MM.1S (cell line): ENCODE data around the gene SPIB.

Experiments
- DNase-seq: peaks from one replicate; pipeline ENCODE4 v3.0.0-alpha.2; 2015
- H2AFZ ChIP-seq: fragments of 300-600 bp; sonication (generic); 2 replicates; pipeline ENCODE4 v1.6.0; 2016; ENCODE audit warnings: antibody characterized with exemption, low read length
- H3F3A ChIP-seq: fragments of 300-600 bp; sonication (generic); 2 replicates; pipeline ENCODE4 v1.6.1; 2016; ENCODE audit warnings: mild to moderate bottlenecking, antibody characterized with exemption, low read length, moderate library complexity, mixed read lengths; ENCODE audit not compliant: insufficient read depth
- H3K27ac ChIP-seq: fragments of 300-600 bp; sonication (generic); 2 replicates; pipeline ENCODE4 v1.5.1; 2016; ENCODE audit warnings: mild to moderate bottlenecking, low read length
- H3K27me3 ChIP-seq: fragments of 300-600 bp; sonication (generic); replicated peaks from 2 replicates; pipeline ENCODE4 v1.6.0; 2016; ENCODE audit warnings: low read length; ENCODE audit not compliant: insufficient read depth
- H3K36me3 ChIP-seq: fragments of 300-600 bp; sonication (generic); replicated peaks from 2 replicates; pipeline ENCODE4 v1.6.1; 2016; ENCODE audit warnings: mild to moderate bottlenecking, low read length, mixed read lengths; ENCODE audit not compliant: insufficient read depth
- H3K4me1 ChIP-seq: fragments of 300-600 bp; sonication (generic); 2 replicates; pipeline ENCODE4 v1.6.1; 2016; ENCODE audit warnings: low read length, mixed read lengths
- H3K4me2 ChIP-seq: fragments of 300-600 bp; sonication (generic); 2 replicates; pipeline ENCODE4 v1.6.0; 2016; ENCODE audit warnings: low read depth, low read length
- H3K4me3 ChIP-seq: fragments of 300-600 bp; sonication (generic); 2 replicates; pipeline ENCODE4 v1.5.1; 2016; ENCODE audit warnings: low read length, mixed read lengths
- H3K79me2 ChIP-seq: fragments of 300-600 bp; sonication (generic); 2 replicates; pipeline ENCODE4 v1.6.1; 2016; ENCODE audit warnings: mixed run types, low read length, mixed read lengths
- H3K9ac ChIP-seq: fragments of 300-600 bp; sonication (generic); 2 replicates; pipeline ENCODE4 v1.6.1; 2016; ENCODE audit warnings: low read length, mixed read lengths
- H3K9me2 ChIP-seq: fragments of 300-600 bp; sonication (generic); replicated peaks from 2 replicates; pipeline ENCODE4 v1.6.1; 2016; ENCODE audit warnings: mild to moderate bottlenecking, low read length, mixed read lengths; ENCODE audit not compliant: insufficient read depth
- H3K9me3 ChIP-seq: fragments of 300-600 bp; sonication (generic); replicated peaks from 2 replicates; pipeline ENCODE4 v1.6.1; 2016; ENCODE audit warnings: mild to moderate bottlenecking, low read length, mixed read lengths; ENCODE audit not compliant: insufficient read depth
- H4K20me1 ChIP-seq: fragments of 300-600 bp; sonication (generic); 2 replicates; pipeline ENCODE4 v1.6.1; 2016; ENCODE audit warnings: mild to moderate bottlenecking, low read length, moderate library complexity, mixed read lengths; ENCODE audit not compliant: insufficient read depth
- EZH2 ChIP-seq: fragments of 300-600 bp; sonication (generic); optimal IDR thresholded peaks from 2 replicates; pipeline ENCODE3; 2017; ENCODE audit warnings: low read depth, mild to moderate bottlenecking, antibody characterized with exemption, low read length, mixed read lengths
- EZH2phosphoT487 ChIP-seq: fragments of 300-600 bp; sonication (generic); IDR thresholded peaks from 2 replicates; pipeline ENCODE4 v1.6.1; 2018; ENCODE audit warnings: antibody characterized with exemption, low read length
- TF ChIP-seq, protein P1 (sequence below): fragments of 300-600 bp; sonication (generic); IDR thresholded peaks from 2 replicates; pipeline ENCODE4 v1.5.1; 2016; ENCODE audit warnings: antibody characterized with exemption, low read length, mixed read lengths

The SPIB gene

DNA sequence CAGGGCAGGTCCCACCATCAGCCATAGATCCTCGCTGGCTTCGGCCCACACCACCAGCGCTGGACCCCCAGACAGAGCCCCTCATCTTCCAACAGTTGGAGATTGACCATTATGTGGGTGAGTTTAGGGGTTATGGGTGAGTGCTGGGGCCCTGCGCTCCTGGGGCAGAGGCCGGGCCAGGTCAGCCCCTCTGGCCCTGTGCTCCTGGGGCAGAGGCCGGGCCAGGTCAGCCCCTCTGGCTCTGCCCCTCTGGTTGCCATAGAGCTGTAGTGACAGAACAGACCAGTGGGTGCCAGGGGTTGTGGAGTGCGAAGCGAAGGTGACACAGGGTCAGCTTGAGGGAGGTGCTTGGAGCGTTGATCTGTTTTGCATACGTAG lies 19.4 kb upstream of the SPIB start:
- no peaks in the 10 kb centered on the region for H3K36me3 ChIP-seq
- H3F3A ChIP-seq: no peaks in the 10 kb centered on the region
- no peak overlapping the region for H3K4me3 ChIP-seq

DNA sequence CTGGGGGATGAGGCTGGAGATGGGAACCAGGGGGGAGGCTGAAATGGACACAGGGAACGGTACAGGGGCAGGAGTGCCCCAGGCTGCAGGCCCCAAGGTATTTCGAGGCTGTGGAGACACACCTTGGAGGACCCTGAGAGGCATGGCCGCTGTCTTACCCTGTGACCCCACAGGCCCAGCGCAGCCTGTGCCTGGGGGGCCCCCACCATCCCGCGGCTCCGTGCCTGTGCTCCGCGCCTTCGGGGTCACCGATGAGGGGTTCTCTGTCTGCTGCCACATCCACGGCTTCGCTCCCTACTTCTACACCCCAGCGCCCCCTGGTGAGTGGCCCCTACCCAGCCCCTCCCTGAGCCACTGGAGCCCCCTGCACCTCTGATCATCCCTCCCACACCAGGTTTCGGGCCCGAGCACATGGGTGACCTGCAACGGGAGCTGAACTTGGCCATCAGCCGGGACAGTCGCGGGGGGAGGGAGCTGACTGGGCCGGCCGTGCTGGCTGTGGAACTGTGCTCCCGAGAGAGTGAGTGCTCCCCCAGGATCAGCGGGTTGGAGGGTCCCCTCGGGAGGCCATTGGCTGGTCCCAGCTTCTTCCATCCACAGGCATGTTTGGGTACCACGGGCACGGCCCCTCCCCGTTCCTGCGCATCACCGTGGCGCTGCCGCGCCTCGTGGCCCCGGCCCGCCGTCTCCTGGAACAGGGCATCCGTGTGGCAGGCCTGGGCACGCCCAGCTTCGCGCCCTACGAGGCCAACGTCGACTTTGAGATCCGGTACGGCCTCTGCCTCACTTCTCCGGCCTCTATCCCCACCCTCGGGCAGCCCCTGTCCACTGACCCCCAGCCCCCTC lies 16.9 kb upstream of the SPIB start:
- no peaks in the 10 kb centered on the region for H3K4me1 ChIP-seq
- no peaks in the 10 kb centered on the region for H3K27me3 ChIP-seq
- no peaks in the 10 kb centered on the region for H3K9me3 ChIP-seq
- no peak overlapping the region for H3K4me2 ChIP-seq
- TF ChIP-seq, protein P1, sequence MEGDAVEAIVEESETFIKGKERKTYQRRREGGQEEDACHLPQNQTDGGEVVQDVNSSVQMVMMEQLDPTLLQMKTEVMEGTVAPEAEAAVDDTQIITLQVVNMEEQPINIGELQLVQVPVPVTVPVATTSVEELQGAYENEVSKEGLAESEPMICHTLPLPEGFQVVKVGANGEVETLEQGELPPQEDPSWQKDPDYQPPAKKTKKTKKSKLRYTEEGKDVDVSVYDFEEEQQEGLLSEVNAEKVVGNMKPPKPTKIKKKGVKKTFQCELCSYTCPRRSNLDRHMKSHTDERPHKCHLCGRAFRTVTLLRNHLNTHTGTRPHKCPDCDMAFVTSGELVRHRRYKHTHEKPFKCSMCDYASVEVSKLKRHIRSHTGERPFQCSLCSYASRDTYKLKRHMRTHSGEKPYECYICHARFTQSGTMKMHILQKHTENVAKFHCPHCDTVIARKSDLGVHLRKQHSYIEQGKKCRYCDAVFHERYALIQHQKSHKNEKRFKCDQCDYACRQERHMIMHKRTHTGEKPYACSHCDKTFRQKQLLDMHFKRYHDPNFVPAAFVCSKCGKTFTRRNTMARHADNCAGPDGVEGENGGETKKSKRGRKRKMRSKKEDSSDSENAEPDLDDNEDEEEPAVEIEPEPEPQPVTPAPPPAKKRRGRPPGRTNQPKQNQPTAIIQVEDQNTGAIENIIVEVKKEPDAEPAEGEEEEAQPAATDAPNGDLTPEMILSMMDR: no peak
- TF ChIP-seq EZH2 (no peak), EZH2phosphoT487 (no peak)
- H3K9ac ChIP-seq: no peak overlapping the region
- no peak overlapping the region for H2AFZ ChIP-seq
- no peaks in the 10 kb centered on the region for H3F3A ChIP-seq
- no peak overlapping the region for H3K4me3 ChIP-seq
- H3K79me2 ChIP-seq: peaks cover 4% of the 10 kb centered on the region
- no peak for DNase-seq
- no peaks in the 10 kb centered on the region for H4K20me1 ChIP-seq
- no peaks in the 10 kb centered on the region for H3K36me3 ChIP-seq
- H3K27ac ChIP-seq: no peak overlapping the region
- H3K9me2 ChIP-seq: no peaks in the 10 kb centered on the region

More for the DNA sequence above, 19.4 kb upstream of the SPIB start:
- Histone ChIP-seq H3K27me3 (no peaks in the 10 kb centered on the region), H3K9ac (no peak overlapping the region), H3K4me2 (no peak overlapping the region), H3K4me1 (no peaks in the 10 kb centered on the region), H2AFZ (no peak overlapping the region), H4K20me1 (no peaks in the 10 kb centered on the region), H3K9me3 (no peaks in the 10 kb centered on the region), H3K9me2 (no peaks in the 10 kb centered on the region), H3K27ac (no peak overlapping the region), H3K79me2 (peaks cover 15% of the 10 kb centered on the region)
- TF ChIP-seq EZH2: no peak
- TF ChIP-seq, protein P1: no peak
- no peak for TF ChIP-seq EZH2phosphoT487
- DNase-seq: no peak

DNA sequence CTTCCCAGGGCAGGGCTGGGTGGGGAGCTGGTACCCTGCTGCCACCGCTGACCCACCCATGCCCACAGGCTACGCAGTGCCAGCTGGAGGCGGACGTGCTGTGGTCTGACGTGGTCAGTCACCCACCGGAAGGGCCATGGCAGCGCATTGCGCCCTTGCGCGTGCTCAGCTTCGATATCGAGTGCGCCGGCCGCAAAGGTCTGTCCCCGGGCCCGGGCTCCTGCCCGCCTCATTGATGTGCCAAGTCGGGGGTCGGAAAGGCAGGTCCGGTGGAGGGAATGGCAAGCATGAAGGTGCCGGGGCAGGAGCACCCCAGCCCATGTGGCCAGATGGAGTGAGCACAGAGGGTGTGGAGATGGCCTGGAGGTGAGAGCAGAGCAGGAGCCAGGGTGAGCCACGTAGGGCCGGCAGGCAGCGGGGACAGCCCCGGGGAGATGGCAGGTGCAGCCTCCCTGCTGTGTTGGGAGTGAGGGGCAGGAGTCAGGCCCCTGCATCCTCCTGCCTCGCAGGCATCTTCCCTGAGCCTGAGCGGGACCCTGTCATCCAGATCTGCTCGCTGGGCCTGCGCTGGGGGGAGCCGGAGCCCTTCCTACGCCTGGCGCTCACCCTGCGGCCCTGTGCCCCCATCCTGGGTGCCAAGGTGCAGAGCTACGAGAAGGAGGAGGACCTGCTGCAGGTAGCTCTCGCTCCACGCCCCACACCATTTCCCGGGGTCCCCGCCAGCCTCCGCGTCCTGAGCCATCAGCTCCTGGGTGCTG lies 16.0 kb upstream of the SPIB start:
- H3K4me3 ChIP-seq: no peak overlapping the region
- no peak overlapping the region for H2AFZ ChIP-seq
- H3K4me1 ChIP-seq: no peaks in the 10 kb centered on the region
- H3F3A ChIP-seq: no peaks in the 10 kb centered on the region
- no peaks in the 10 kb centered on the region for H3K9me2 ChIP-seq
- DNase-seq: no peak
- H3K9ac ChIP-seq: no peak overlapping the region
- H3K27me3 ChIP-seq: no peaks in the 10 kb centered on the region
- no peak overlapping the region for H3K27ac ChIP-seq
- no peaks in the 10 kb centered on the region for H3K36me3 ChIP-seq
- no peaks in the 10 kb centered on the region for H3K9me3 ChIP-seq
- H3K79me2 ChIP-seq: peaks cover 3% of the 10 kb centered on the region
- H4K20me1 ChIP-seq: no peaks in the 10 kb centered on the region
- TF ChIP-seq, protein P1: no peak
- TF ChIP-seq EZH2phosphoT487 (no peak), EZH2 (no peak)
- H3K4me2 ChIP-seq: no peak overlapping the region
